HUES6 (cell line): Measurements from ENCODE around the gene USP37.

ENCODE experiments used
- H3K27ac ChIP-seq: 2 replicates; pipeline ENCODE4 v1.7.0; 2013; ENCODE audit warnings: low read depth, mild to moderate bottlenecking, low read length, inconsistent platforms
- H3K27me3 ChIP-seq: 2 replicates; pipeline ENCODE4 v1.6.1; 2013; ENCODE audit warnings: low read length; ENCODE audit not compliant: control insufficient read depth, insufficient read depth
- H3K36me3 ChIP-seq: 2 replicates; pipeline ENCODE4 v1.6.1; 2013; ENCODE audit warnings: low read length; ENCODE audit not compliant: control insufficient read depth, insufficient read depth
- H3K4me1 ChIP-seq: 2 replicates; pipeline ENCODE4 v1.6.1; 2013; ENCODE audit warnings: low read length; ENCODE audit not compliant: control insufficient read depth, insufficient read depth
- H3K4me3 ChIP-seq: 2 replicates; pipeline ENCODE4 v1.5.1; 2013; ENCODE audit warnings: low read depth, low read length
- H3K9ac ChIP-seq: one replicate; pipeline ENCODE4 v1.6.1; 2013; ENCODE audit warnings: mild to moderate bottlenecking, low read length
- H3K9me3 ChIP-seq: 2 replicates; pipeline ENCODE4 v1.6.1; 2013; ENCODE audit warnings: low read depth, low read length; ENCODE audit not compliant: control insufficient read depth, insufficient read depth

The USP37 gene

DNA sequence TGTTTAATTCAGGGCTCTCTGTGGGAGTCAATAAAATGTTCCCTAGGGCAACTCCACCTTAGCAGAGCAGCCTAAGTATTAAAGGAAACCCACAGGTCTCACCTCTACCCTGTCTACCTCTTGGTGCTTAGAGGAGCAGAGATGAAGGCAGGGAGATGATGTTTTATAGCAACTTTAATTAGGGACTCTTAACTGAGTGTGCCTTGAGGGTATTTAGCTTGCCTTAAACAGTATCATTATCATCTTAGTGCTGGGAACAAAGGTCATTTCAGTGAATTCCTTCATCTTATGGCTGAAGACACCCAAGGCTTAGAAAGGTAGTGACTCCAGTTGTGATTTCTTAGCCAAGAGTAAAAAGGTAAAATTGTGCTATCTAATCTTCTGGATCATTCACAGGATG lies 122.5 kb downstream of the USP37 start:
- H3K9me3 ChIP-seq = no peaks in the 10 kb centered on the region
- no peak overlapping the region for H3K9ac ChIP-seq
- no peaks in the 10 kb centered on the region for H3K27me3 ChIP-seq
- peaks cover 37% of the 10 kb centered on the region for H3K36me3 ChIP-seq
- no peaks in the 10 kb centered on the region; the same call in 1 of the 2 replicates for H3K4me1 ChIP-seq
- H3K4me3 ChIP-seq = no peak overlapping the region
- H3K27ac ChIP-seq = no peak overlapping the region

DNA sequence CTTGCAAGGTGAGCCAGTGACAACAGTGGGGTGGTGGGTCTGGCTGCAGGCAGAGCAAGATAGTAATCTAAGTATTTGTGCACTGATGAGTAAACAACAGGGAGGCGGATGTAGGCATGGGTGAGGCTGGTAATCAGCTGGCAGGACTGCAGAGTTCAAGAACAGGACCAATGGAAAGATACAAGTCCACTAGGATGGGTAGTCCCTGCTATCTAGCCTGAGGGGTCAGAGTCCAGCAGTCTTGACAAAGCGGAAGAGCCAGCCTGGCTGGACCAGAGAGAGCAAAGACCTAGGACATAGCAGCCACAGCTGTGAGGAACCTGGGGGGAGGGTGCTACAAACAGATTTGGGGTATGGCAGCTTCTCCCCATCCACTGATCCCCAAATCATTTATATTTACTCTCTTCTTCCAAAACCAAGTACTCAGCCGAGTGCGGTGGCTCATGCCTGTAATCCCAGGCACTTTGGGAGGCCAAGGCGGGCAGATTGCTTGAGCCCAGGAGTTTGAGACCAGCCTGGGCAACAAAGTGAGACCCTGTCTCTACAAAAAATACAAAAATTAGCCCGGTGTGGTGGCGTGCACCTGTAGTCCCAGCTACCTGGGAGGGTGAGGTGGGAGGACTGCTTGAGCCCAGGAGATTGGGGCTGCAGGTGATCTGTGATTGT lies 123.3 kb downstream of the USP37 start:
- H3K36me3 ChIP-seq = peaks cover 29% of the 10 kb centered on the region
- no peak overlapping the region for H3K9ac ChIP-seq
- H3K9me3 ChIP-seq = no peaks in the 10 kb centered on the region
- no peak overlapping the region for H3K4me3 ChIP-seq
- H3K27ac ChIP-seq = no peak overlapping the region
- H3K27me3 ChIP-seq = no peaks in the 10 kb centered on the region
- no peaks in the 10 kb centered on the region; the same call in 1 of the 2 replicates for H3K4me1 ChIP-seq

- Histone ChIP-seq H3K4me3 (no peak overlapping the region), H3K27ac (no peak overlapping the region), H3K27me3 (no peaks in the 10 kb centered on the region), H3K9me3 (no peaks in the 10 kb centered on the region), H3K9ac (no peak overlapping the region), H3K36me3 (no peaks in the 10 kb centered on the region; the same call in 1 of the 2 replicates), H3K4me1 (no peaks in the 10 kb centered on the region)
Measured at GRCh38 chr2:218438596-218438995, 129.6 kb downstream of the USP37 start.

DNA sequence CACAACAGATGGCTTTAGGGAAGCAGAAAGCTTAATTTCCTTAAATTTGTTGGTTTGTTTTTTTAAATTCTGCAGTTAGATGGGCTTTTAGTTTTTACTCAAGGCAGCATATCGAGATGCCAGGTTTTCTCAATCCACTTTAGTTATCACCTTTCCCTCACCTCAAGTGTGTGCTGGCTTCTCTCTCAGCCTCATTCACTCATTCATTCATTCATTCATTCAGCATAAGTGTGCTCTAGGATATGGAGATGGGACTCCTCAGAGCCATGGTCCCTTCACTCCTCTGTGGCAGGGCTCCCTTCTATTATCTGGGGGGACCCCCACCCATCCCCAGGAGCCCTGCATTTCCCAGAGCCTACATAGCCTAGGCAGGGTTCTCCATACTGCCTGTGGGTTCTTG lies 130.2 kb downstream of the USP37 start:
- no peaks in the 10 kb centered on the region for H3K4me1 ChIP-seq
- H3K27me3 ChIP-seq = no peaks in the 10 kb centered on the region
- H3K9me3 ChIP-seq = no peaks in the 10 kb centered on the region
- H3K9ac ChIP-seq = no peak overlapping the region
- no peaks in the 10 kb centered on the region; the same call in 1 of the 2 replicates for H3K36me3 ChIP-seq
- H3K27ac ChIP-seq = no peak overlapping the region
- no peak overlapping the region for H3K4me3 ChIP-seq

- Histone ChIP-seq H3K4me3 (no peak overlapping the region), H3K9ac (no peak overlapping the region), H3K27ac (no peak overlapping the region), H3K27me3 (no peaks in the 10 kb centered on the region), H3K9me3 (no peaks in the 10 kb centered on the region), H3K4me1 (no peaks in the 10 kb centered on the region), H3K36me3 (no peaks in the 10 kb centered on the region; the same call in 1 of the 2 replicates)
Measured at GRCh38 chr2:218436992-218437391, 131.2 kb downstream of the USP37 start.

DNA sequence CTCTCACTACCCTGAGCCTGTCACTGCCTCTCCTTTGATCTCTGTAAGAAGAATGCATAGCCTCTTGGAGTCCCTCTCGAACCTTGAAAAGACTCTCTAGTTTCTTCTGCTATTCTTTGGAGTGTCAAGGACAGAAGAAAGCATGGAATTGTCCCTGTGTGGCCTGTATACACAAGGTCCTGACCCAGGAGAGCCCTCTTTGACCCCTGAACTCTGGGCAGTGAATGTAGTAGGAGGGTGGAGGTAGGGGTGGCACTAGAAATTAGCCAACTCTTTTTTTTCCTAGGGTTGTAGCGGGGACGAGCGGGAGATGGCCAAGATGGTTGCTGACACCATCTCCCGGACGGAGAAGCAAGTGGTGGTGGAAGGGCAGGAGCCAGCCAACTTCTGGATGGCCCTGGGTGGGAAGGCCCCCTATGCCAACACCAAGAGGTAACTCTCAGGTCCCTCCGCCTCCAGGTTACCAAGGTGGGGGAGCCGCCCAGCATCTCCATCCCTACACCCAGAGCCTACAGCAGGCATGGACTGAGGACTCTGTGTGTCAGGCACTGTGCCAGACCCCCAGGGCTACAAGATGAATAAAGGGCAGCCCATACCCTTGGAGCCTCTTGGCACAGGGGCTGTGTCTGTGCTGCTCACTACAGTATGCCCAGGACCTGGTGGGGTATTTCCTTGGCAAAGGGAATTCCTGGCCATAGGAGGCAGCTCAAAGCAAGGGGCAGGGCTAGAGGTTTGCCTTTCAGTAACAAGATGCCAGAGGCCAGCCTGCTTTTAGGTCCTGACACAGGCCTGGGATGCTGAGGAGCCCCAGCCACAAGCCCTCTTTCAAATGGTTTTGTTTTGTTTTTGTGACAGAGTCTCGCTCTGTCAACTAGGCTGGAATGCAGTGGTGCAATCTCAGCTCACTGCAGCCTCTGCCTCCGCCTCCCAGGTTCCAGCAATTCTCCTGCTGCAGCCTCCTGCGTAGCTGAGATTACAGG lies 132.9 kb downstream of the USP37 start:
- no peaks in the 10 kb centered on the region for H3K36me3 ChIP-seq
- H3K9ac ChIP-seq = no peak overlapping the region
- H3K27me3 ChIP-seq = no peaks in the 10 kb centered on the region
- H3K4me1 ChIP-seq = no peaks in the 10 kb centered on the region
- H3K4me3 ChIP-seq = no peak overlapping the region
- no peaks in the 10 kb centered on the region for H3K9me3 ChIP-seq
- H3K27ac ChIP-seq = no peak overlapping the region

DNA sequence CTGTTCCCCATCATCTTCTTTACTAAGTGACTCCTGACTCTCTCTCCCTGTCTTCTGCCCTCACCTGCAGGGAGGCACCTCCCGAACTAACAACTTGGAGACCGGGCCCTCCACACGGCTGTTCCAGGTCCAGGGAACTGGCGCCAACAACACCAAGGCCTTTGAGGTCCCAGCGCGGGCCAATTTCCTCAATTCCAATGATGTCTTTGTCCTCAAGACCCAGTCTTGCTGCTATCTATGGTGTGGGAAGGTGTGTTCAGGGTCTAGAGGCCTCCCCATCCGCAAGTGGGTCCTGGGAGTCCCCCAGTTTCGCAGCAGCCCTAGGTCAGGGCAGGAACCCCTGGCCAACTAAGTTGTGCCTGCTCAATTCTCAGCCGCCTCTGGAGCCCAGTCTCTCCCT lies 133.7 kb downstream of the USP37 start:
- Histone ChIP-seq H3K9ac (no peak overlapping the region), H3K27me3 (no peaks in the 10 kb centered on the region), H3K36me3 (no peaks in the 10 kb centered on the region), H3K4me1 (no peaks in the 10 kb centered on the region), H3K4me3 (no peak overlapping the region), H3K27ac (no peak overlapping the region), H3K9me3 (no peaks in the 10 kb centered on the region)

GRCh38 chr2:218432676-218433365 lies 135.3 kb downstream of the USP37 start:
- Histone ChIP-seq H3K27ac (no peak overlapping the region), H3K27me3 (no peaks in the 10 kb centered on the region), H3K36me3 (no peaks in the 10 kb centered on the region), H3K4me1 (no peaks in the 10 kb centered on the region), H3K9ac (no peak overlapping the region), H3K9me3 (no peaks in the 10 kb centered on the region), H3K4me3 (no peak overlapping the region)

DNA sequence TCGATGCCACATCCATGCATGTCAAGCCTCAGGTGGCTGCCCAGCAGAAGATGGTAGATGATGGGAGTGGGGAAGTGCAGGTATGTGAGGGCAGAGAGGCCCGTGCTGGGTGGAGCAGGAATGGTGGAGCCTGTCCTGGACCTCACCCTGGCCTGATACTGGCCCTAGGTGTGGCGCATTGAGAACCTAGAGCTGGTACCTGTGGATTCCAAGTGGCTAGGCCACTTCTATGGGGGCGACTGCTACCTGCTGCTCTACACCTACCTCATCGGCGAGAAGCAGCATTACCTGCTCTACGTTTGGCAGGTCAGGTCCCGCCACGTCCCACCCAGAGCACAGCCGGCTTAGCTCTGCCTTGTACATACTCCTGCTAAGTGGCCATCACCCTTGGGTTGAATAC lies 136.3 kb downstream of the USP37 start:
- Histone ChIP-seq H3K9ac (no peak overlapping the region), H3K9me3 (no peaks in the 10 kb centered on the region), H3K4me1 (no peaks in the 10 kb centered on the region), H3K27ac (no peak overlapping the region), H3K27me3 (no peaks in the 10 kb centered on the region), H3K36me3 (no peaks in the 10 kb centered on the region), H3K4me3 (no peak overlapping the region)

GRCh38 chr2:218430721-218431120 lies 137.4 kb downstream of the USP37 start:
- H3K27ac ChIP-seq = no peak overlapping the region
- H3K36me3 ChIP-seq = no peaks in the 10 kb centered on the region
- no peak overlapping the region for H3K4me3 ChIP-seq
- H3K9me3 ChIP-seq = no peaks in the 10 kb centered on the region
- H3K27me3 ChIP-seq = no peaks in the 10 kb centered on the region
- no peaks in the 10 kb centered on the region for H3K4me1 ChIP-seq
- no peak overlapping the region for H3K9ac ChIP-seq
